NCI-H226 (cell line): Measurements from ENCODE around the gene PDE4DIP.
"Not testable (repeated sequence)": the region's sequence is repeated elsewhere in the genome, so short reads cannot be mapped to it uniquely, and the experiment has no call there.

Source experiments
- DNase-seq: peaks from one replicate; pipeline ENCODE4 v3.0.0-alpha.2; 2015

Gene PDE4DIP

DNA sequence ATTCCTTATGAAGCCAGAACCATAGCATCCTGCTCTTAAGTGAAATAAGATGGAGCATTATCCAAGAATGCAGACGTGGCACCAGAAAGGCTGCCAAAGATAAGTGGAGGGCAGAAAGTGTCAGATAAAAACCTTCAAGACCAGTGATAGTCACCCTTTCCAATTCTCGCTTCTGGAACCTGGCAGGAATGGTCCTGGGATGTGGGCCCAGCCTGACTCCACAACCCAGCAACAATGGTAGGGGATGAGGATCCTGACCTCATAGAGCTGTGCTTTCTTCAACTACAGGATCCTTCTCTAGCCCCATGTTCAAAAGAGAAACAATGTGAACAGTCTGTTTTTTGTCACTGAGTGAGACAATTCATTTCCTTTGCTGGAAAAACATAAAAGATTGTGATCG, 145.2 kb downstream of the PDE4DIP start:
- not testable (repeated sequence) for DNase-seq

DNA sequence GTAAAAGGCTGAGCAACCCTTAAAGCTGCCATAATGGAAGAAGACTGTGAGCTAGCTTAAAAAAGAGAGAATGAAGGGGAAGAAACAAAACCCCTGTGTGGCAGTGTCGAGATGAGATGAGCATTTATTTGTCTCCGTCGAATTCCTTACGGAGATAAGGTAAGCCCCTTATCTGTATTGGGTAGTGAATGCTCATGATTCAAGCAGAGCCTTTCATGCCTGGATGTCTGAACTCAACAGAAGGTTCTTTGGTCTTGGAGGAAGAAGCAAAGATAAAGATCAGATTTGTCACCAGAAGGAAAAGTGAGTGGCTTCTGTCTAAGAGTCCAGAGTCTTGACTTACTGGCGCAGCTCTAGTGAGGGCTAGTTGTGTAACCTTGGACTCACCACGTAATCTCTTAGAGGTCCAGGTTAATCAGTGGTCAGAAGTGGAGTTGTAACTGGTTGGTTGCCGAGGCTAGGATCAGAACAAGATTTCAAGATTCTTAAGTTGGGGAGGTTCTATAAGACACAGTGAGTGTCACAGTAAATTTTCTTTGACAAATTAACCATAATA, 146.1 kb downstream of the PDE4DIP start:
- DNase-seq = not testable (repeated sequence)

DNA sequence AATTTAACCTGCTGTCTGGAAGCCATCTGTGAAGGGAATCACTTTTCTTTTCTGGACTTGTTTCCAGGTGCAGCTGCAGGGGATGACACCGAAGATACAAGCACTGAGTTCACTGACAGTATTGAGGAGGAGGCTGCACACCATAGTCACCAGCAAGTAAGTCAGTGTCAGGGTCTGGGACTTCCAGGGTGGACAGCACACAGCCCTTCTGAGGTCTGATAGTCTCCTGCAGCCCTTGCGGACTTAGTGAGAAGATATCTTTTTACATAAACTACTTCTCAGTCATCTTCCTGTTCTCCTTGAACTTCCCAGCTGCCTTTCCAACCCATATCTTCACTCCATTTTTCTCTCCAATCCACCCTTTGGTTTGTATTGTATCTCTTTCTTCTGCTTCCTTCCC, 147.6 kb downstream of the PDE4DIP start:
- not testable (repeated sequence) for DNase-seq

DNA sequence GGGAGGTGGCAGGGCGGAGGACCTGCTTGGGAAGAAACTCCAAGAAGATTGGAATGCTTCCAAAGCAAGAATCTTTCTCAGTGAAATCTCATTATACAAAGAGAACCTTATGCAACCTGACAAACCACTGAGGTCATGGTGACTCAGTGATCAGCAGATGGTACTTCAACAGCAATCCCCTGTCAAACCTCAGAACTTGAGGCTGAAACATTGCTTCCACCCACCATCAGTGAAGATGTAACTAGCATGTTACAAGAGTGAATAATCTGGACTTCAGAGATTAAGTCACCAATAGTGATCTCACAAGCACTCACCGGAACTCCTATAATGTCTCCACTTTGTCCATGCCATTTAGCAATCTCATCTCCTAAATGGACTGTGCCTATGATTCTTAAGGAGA, 148.1 kb downstream of the PDE4DIP start:
- not testable (repeated sequence) for DNase-seq

DNA sequence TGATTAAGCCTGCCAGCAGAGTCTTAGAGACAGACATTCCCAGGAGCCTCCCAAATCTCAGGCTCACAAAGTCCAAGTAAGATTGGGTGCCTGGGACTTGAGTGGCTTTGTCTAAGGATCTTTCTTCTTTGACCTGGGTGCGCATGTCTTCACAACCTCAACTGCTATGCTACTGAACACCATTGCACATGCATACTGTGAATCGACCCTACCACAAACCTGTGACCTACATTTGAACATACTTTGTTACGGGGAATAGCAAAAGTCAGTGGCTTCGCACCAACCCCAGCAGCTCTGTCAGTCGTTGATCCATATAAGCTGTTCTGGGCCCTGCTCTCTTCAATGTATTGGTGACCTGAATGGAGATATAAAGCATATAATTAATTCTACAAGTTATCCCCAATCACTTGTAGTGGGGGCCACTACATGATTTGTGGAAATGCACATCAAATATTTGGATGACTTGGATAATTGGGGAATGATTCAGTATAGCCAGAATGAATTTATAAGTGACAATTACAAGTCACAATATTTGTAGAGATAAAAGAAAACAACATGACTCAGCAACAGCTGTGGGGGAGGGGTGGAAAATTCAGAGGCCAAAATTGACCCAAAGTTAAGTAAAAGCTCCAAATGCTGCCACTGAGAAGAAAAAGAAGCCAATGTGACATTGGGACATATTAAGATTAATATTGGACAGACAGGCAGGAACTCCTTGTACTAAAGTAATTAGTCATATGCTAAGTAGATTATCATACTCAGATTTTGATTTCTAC, 152.4 kb downstream of the PDE4DIP start:
- DNase-seq = not testable (repeated sequence)

DNA sequence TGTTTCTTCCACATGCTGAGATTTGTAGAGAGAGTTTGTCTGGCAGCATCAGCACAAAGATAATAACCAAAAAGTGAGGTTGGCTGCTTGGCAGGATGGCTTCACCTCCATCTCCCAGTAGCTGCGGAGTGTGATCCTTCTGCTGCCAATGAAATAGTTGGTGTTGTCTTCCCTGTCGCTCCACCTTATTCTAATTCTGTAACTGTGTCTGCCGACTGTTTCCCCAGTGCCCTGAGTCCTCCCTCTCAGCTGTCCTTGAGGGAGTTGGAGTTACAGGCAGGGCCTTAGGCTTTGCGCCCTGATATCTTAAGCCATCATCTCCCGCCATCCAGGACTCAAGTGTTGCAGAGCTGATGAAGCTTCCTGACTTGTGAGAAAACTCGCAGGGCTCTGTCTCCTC, 153.2 kb downstream of the PDE4DIP start:
- DNase-seq = not testable (repeated sequence)

DNA sequence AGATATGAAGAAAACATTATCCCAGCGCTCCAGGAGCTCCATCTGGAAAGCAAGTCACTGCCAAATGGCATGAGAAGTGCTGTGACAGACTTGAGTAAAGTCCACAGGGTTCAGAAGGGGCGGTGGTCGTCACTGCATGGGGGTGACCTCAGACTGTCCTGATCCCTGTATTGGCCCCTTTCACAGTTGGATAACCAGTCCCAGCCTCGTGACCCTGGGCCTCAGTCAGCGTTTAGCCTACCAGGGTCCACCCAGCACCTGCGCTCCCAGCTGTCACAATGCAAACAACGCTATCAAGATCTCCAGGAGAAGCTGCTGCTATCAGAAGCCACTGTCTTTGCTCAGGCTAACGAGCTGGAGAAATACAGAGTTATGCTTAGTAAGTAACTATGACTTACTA, 158.4 kb downstream of the PDE4DIP start:
- not testable (repeated sequence) for DNase-seq

DNA sequence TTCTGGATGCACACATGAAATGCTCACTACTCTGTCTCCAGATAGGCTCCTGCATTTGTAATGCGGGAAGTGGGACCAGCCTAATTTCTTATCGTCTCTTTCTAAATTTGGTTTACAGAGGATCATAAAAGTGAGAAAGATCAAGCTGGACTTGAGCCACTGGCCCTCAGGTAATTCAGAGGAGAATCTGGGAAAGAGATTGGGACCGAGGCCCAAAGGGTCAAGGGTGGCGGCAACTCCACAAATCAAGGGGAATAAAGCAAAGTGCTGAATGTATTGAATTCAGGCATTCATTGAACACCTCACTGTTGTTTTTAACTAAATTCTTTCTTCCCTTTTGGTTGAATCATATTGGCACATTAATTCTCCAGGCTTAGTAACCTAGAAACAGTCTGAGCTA, 164.1 kb downstream of the PDE4DIP start:
- DNase-seq = not testable (repeated sequence)

DNA sequence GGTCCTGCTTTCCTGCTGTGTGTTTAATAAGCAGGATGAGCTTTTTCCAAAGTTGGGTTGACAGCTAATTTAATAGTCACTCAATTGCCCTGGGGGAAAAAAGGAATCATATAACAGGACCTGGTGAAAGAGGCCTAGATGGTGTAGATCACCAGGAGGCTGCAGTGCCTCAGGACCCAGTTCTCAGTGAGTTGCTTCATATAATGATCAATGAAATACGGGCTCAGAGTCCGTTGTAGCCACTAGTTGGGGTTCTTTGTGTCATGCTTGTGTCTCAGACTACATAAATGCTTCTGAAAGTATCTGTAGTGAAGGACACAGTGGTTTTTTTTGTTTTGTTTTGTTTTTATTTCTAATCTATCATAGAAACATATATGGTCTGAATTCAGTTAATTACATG, 164.5 kb downstream of the PDE4DIP start:
- not testable (repeated sequence) for DNase-seq

DNA sequence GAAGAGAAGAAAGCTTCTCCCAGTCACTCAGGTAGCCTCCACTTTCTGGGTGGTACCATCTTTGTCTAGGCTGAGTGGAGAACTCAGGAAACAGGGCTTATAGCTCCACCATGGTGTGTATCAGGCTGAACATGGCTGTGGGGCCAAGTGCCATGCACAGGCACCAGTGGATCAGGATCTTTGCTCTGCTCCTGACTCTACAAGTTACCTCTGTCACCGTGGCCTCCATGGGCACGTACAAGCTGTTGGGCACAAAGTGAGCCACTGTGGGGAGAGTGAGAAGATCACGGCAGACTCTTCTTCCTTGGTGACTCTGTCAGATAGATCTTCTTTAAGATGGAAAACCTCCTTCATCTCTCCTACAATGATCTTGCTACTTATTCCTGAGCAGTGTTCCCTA, 165.5 kb downstream of the PDE4DIP start:
- DNase-seq = not testable (repeated sequence)

DNA sequence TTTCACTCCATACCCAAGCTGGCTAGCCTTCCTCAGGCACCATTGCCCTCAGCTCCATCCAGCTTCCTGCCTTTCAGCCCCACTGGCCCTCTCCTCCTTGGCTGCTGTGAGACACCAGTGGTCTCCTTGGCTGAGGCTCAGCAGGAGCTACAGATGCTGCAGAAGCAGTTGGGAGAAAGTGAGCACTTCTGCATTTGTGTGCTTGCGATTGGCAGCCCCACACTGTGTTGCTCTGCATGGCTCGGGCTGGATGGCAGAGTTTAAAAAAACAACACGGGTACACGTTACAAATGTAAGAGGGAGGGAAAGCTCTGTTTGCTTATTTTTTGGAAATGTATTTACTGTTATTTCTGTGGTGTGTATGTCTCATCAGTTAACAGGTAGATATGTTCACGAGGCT, 168.4 kb downstream of the PDE4DIP start:
- not testable (repeated sequence) for DNase-seq

DNA sequence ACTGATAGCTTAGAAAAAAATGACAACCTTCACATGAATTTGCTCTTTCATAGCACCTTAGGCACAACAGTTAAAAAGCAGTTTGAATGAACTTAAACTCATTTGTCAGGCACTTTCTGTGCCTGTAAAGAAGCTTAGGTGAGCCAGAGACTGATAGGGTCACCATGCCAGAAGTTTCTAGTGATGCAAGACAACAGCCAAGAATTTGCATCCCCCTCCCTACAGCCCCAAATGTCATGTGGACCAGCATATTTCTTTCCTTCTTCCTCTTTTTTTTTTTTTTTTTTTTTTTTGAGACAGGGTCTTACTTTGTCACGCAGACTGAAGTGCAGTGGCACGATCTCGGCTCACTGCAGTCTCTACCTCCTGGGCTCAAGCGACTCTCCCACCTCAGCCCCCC, 169.3 kb downstream of the PDE4DIP start:
- DNase-seq = not testable (repeated sequence)

DNA sequence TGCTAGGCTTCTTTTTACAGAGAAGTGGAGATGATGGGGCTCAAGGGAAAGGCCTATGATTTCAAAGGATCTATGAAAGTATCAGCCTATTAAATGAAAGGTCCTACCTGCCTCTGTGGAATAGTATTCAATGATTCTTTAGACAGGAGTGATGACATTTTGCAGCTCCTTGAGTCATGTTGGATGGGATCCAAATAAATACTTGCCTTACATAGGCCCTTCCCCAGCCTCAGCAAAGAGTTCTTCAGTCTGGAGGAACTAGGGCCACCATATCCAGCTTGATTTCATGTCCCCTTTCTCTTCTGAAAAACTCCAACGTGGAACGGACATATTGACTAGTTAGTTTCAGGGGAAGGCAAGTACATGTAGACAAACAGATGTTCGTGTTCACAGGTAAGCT, 171.3 kb downstream of the PDE4DIP start:
- not testable (repeated sequence) for DNase-seq

DNA sequence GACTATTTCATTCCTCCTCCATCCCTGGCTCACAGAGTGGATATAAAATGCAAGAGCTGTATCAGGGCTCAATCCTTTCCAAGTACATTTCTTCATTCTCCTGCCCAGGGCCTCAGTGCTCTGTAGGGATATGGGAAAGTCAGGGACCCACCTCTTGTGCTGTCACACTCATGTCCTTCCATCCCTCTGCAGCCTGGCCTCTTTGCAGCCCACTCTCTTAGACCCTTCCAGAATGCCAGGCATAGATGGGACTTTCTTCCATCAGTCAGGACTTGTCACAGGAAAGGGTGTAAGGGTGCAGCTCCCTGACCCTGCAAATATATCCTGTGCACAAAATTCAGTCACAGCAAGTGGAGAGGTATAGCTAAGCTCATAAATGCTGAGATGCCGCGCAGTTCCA, 172.4 kb downstream of the PDE4DIP start:
- not testable (repeated sequence) for DNase-seq

DNA sequence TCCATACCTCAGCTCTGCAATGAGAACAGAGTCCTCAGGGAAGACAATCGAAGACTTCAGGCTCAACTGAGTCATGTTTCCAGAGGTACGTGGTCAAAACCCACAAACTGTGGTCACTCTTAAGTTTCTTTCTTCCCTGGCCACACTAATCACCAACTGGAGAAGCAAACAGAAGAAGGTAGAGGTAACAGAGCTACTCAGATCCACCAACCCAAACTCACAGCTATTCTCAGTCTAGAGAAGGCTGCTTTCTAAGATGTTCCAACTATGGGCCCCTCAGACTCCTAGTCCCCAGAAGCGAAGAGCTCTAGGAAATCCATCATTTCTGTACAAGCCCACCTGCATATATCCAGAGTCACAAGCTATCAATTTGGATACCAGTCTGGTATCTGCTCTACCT, 174.3 kb downstream of the PDE4DIP start:
- DNase-seq = not testable (repeated sequence)

DNA sequence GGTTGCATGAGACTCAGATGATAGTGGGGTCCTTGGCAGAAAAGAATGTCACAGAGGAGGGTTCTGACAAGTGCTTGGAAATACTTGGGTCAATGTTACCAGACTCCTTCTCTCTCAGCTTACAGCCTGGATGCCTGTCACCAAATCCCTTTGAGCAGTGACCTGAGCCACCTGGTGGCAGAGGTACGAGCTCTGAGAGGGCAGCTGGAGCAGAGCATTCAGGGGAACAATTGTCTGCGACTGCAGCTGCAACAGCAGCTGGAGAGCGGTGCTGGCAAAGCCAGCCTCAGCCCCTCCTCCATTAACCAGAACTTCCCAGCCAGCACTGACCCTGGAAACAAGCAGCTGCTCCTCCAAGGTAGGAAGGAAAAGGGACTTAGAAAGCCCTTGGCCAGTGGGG, 180.1 kb downstream of the PDE4DIP start:
- not testable (repeated sequence) for DNase-seq

DNA sequence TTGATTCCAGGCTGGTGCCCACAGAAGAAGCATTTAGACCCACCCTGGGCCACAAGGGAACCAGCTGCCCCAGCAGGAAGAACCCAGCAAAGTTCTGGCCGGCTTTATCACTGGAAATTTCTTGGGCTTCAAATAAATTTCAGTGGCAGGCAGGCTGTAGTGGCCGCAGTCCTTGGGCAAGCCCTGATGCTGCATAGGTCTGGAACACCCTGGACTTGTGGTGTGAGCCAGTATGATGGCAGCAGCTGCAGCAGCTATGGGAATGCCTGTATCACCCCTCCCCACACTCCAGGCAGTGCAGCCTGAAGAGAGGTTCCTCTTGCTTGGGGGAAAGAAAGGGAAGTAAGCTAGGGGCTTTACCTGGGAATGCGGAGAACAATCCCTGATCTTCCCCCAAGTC, 189.7 kb downstream of the PDE4DIP start:
- not testable (repeated sequence) for DNase-seq

DNA sequence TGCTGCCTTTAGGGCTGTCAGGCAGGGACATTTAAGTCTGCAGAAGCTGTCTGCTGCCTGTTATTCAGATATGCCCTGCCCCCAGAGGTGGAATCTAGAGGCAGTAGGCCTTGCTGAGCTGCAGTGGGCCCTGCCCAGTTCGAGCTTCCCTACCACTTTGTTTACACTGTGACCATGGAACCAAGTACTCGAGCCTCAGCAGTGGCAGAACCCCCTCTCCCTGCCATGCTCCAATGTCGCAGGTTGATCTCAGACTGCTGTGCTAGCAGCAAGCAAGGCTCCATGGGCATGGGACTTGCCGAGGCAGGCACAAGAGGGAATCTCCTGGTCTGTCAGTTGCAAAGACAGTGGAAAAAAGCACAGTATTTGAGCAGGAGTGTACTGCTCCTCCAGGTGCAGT, 198.8 kb downstream of the PDE4DIP start:
- DNase-seq = not testable (repeated sequence)

DNA sequence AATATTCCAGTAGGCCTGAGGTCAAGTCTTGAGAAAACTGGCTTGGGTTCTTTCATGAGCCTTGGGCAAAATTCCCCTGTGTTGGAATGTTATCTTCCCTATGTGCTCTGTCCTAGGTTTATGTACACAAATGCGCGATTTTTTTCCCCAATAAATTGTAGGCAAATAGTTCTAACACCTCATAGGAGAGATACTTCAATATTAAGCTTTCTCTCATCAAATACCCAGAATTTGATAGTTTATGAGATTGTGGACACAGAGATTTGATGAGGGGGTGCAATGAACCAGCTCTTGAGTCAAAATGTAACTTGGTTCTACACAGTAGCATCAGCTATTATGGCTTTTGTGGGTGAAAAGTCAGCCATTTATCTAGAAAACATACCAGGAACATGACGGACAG, 220.4 kb downstream of the PDE4DIP start:
- not testable (repeated sequence) for DNase-seq

DNA sequence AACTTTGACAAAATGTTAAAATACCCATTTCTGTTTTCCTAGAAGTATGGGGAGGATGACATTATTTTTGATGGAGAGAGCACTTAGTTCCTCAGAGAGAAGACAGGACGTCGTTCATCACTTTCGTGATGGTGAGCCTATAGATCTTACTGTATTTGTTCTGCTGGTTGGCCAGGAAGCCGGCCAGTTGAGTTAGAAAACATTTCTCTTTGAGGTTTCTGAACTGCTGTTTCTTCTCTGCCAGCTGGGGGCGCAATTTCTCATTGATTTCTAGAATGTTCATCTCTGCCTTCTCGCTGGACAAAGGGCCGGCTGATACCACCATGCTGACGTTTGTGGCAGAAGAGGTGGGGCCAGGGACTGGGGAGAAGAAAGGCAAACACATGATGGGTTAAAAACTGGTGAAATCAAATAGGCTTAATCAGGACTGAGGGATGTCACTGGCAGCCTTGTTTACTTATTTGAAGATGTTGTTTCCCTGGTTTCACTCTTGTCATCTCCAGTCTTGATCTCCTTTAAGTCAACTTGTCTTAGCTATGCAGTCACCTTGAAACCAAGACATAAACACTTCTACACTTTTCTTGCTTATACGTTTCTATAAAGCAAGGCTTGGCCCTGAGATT, 231.4 kb downstream of the PDE4DIP start:
- not testable (repeated sequence) for DNase-seq
